Suprapubic skin (tissue), 4 donors: ENCODE measurements around the gene KCNIP4. TPM values are rescaled to one million over a fixed set of nuclear protein-coding genes. Genes with fewer than 3 reads are reported as not detected.

Source experiments
- DNase-seq, 2 donors: peaks; one replicate each; pipeline ENCODE4 v3.0.0-alpha.2; 2019; ENCODE audit warnings: low spot score in 2 of 2
- H3K27ac ChIP-seq: fragments of 200-600 bp; sonication (generic); one replicate; pipeline ENCODE4 v1.5.1; 2019
- H3K27me3 ChIP-seq: fragments of 200-600 bp; sonication (generic); one replicate; pipeline ENCODE4 v1.5.1; 2019
- H3K36me3 ChIP-seq: fragments of 200-600 bp; sonication (generic); one replicate; pipeline ENCODE4 v1.5.1; 2019
- H3K4me1 ChIP-seq: fragments of 200-600 bp; sonication (generic); one replicate; pipeline ENCODE4 v1.5.1; 2019
- H3K4me3 ChIP-seq: fragments of 200-600 bp; sonication (generic); one replicate; pipeline ENCODE4 v1.5.1; 2019; ENCODE audit warnings: mild to moderate bottlenecking
- H3K9me3 ChIP-seq: fragments of 200-600 bp; sonication (generic); one replicate; pipeline ENCODE4 v1.5.1; 2019
- EP300 ChIP-seq: sonication (generic); formaldehyde crosslinking; IDR thresholded peaks from one replicate; pipeline ENCODE4 v1.6.1; 2017; ENCODE audit warnings: antibody characterized with exemption
- POLR2A ChIP-seq, 2 donors: fragments of 450-650 bp; IDR thresholded peaks; one replicate each; pipeline ENCODE4 v1.6.1; 2017; ENCODE audit warnings: antibody characterized with exemption in 2 of 2, mild to moderate bottlenecking in 2 of 2, moderate library complexity in 2 of 2
- POLR2AphosphoS5 ChIP-seq, 3 donors: sonication (generic); formaldehyde crosslinking; IDR thresholded peaks; one replicate each; pipeline ENCODE4 v1.6.1; 2017; ENCODE audit warnings: antibody characterized with exemption in 3 of 3
- WGBS: methylation state at CpG from one replicate; pipeline ENCODE4 v1.1.5; 2018; 5-methylcytosine and 5-hydroxymethylcytosine counted together
- total RNA-seq, 4 donors: library from RNA; depleted of rRNA; stranded (reverse); fragments of >200 nt; gene quantifications; one replicate each; pipeline ENCODE4 v1.1.0, GENCODE V29; 2016
- TF ChIP-seq, protein P1 (sequence below), 2 donors: fragments of 200-600 bp in 1 of 2; fragments of 450-650 bp in 1 of 2; sonication (generic) in 1 of 2; IDR thresholded peaks; one replicate each; pipeline ENCODE4 v1.5.1; 2016 to 2019; ENCODE audit warnings: antibody characterized with exemption in 2 of 2, mild to moderate bottlenecking in 1 of 2, moderate library complexity in 1 of 2

KCNIP4 gene
- total RNA-seq, 4 donors from 2014 or later, result not detected

- no peaks in the 10 kb centered on the region for H3K9me3 ChIP-seq
- no peak overlapping the region for H3K4me3 ChIP-seq
- DNase-seq, result no peak
- no peak overlapping the region for H3K27ac ChIP-seq
- no peaks in the 10 kb centered on the region for H3K36me3 ChIP-seq
- no peaks in the 10 kb centered on the region for H3K27me3 ChIP-seq
- no peaks in the 10 kb centered on the region for H3K4me1 ChIP-seq
- TF ChIP-seq EP300 (no peak), POLR2AphosphoS5 (IDR thresholded peaks at IDR 0.05) (no peak), POLR2A (IDR thresholded peaks at IDR 0.05) (no peak)
- TF ChIP-seq, protein P1, sequence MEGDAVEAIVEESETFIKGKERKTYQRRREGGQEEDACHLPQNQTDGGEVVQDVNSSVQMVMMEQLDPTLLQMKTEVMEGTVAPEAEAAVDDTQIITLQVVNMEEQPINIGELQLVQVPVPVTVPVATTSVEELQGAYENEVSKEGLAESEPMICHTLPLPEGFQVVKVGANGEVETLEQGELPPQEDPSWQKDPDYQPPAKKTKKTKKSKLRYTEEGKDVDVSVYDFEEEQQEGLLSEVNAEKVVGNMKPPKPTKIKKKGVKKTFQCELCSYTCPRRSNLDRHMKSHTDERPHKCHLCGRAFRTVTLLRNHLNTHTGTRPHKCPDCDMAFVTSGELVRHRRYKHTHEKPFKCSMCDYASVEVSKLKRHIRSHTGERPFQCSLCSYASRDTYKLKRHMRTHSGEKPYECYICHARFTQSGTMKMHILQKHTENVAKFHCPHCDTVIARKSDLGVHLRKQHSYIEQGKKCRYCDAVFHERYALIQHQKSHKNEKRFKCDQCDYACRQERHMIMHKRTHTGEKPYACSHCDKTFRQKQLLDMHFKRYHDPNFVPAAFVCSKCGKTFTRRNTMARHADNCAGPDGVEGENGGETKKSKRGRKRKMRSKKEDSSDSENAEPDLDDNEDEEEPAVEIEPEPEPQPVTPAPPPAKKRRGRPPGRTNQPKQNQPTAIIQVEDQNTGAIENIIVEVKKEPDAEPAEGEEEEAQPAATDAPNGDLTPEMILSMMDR (IDR thresholded peaks at IDR 0.05), result no peak
Measured at GRCh38 chr4:21752616-21753015, 196.0 kb downstream of the KCNIP4 start.

- 71% methylated on average over 3 of the region's 3 CpGs for WGBS
- Histone ChIP-seq H3K9me3 (no peaks in the 10 kb centered on the region), H3K4me1 (no peaks in the 10 kb centered on the region), H3K4me3 (no peak overlapping the region), H3K27me3 (no peaks in the 10 kb centered on the region), H3K27ac (no peak overlapping the region), H3K36me3 (no peaks in the 10 kb centered on the region)
- TF ChIP-seq POLR2AphosphoS5 (IDR thresholded peaks at IDR 0.05) (no peak), EP300 (no peak), POLR2A (IDR thresholded peaks at IDR 0.05) (no peak)
- TF ChIP-seq, protein P1 (IDR thresholded peaks at IDR 0.05), result no peak
- no peak for DNase-seq
Measured at GRCh38 chr4:21749924-21750323, 198.6 kb downstream of the KCNIP4 start.

GRCh38 chr4:21749412-21749811 is 199.2 kb downstream of the KCNIP4 start:
- Histone ChIP-seq H3K36me3 (no peaks in the 10 kb centered on the region), H3K9me3 (no peaks in the 10 kb centered on the region), H3K27ac (no peak overlapping the region), H3K27me3 (no peaks in the 10 kb centered on the region), H3K4me1 (no peaks in the 10 kb centered on the region), H3K4me3 (no peak overlapping the region)
- TF ChIP-seq EP300, result no peak
- TF ChIP-seq POLR2AphosphoS5 (IDR thresholded peaks at IDR 0.05), result no peak
- TF ChIP-seq, protein P1 (IDR thresholded peaks at IDR 0.05), result no peak
- TF ChIP-seq POLR2A (IDR thresholded peaks at IDR 0.05), result no peak
- DNase-seq, result no peak
- 81% methylated on average over 4 of the region's 4 CpGs for WGBS

- no peak overlapping the region for H3K27ac ChIP-seq
- H3K4me1 ChIP-seq, result no peaks in the 10 kb centered on the region
- H3K4me3 ChIP-seq, result no peak overlapping the region
- H3K9me3 ChIP-seq, result no peaks in the 10 kb centered on the region
- TF ChIP-seq EP300 (no peak), POLR2A (IDR thresholded peaks at IDR 0.05) (no peak), POLR2AphosphoS5 (IDR thresholded peaks at IDR 0.05) (no peak)
- TF ChIP-seq, protein P1 (IDR thresholded peaks at IDR 0.05), result no peak
- no peaks in the 10 kb centered on the region for H3K27me3 ChIP-seq
- no peak for DNase-seq
- H3K36me3 ChIP-seq, result no peaks in the 10 kb centered on the region
Measured at GRCh38 chr4:21744046-21744445, 204.5 kb downstream of the KCNIP4 start.

- no peak overlapping the region for H3K27ac ChIP-seq
- H3K27me3 ChIP-seq, result no peaks in the 10 kb centered on the region
- WGBS, result 86% methylated on average over 2 of the region's 2 CpGs
- H3K9me3 ChIP-seq, result no peaks in the 10 kb centered on the region
- TF ChIP-seq EP300 (no peak), POLR2AphosphoS5 (IDR thresholded peaks at IDR 0.05) (no peak), POLR2A (IDR thresholded peaks at IDR 0.05) (no peak)
- TF ChIP-seq, protein P1 (IDR thresholded peaks at IDR 0.05), result no peak
- DNase-seq, result no peak
- no peaks in the 10 kb centered on the region for H3K4me1 ChIP-seq
- no peak overlapping the region for H3K4me3 ChIP-seq
- H3K36me3 ChIP-seq, result no peaks in the 10 kb centered on the region
Measured at GRCh38 chr4:21742326-21742725, 206.2 kb downstream of the KCNIP4 start.
